PC-3 (cell line): ENCODE measurements around the gene MAP3K20.

Experiments
- CTCF ChIP-seq: fragments of 300-600 bp; sonication (generic); conservative IDR thresholded peaks from 2 replicates; pipeline ENCODE4 v1.5.1; 2017; ENCODE audit warnings: antibody characterized with exemption, low read depth, mild to moderate bottlenecking, low read length
- EZH2 ChIP-seq: fragments of 300-600 bp; sonication (generic); IDR thresholded peaks from one replicate; pipeline ENCODE4 v1.6.1; 2017; ENCODE audit warnings: antibody characterized with exemption, mild to moderate bottlenecking, low read length; ENCODE audit not compliant: unreplicated experiment
- EZH2phosphoT487 ChIP-seq: fragments of 300-600 bp; sonication (generic); IDR thresholded peaks from 2 replicates; pipeline ENCODE4 v1.6.1; 2018; ENCODE audit warnings: mild to moderate bottlenecking, antibody characterized with exemption, low read length, borderline replicate concordance

- TF ChIP-seq CTCF (no peak), EZH2 (no peak), EZH2phosphoT487 (no peak)
These were observed 47.5 kb upstream of the MAP3K20 start for GRCh38 chr2:173028141-173028540.
